Measurements from ENCODE around the gene ZRSR2.
A peak's percentile ranks its signal among the peaks of the same experiment; 100 is the strongest.

ZRSR2 gene

GRCh38 chrX:15849555-15849954, 59.3 kb downstream of the ZRSR2 start:
- DNase-seq (ENCODE audit: low read depth), result no peak
- TF ChIP-seq CTCF (IDR thresholded peaks at IDR 0.05; ENCODE audit: control insufficient read depth, extremely low read depth, insufficient read depth), result peak; percentile 27; the same call in 1 of the 2 replicates
- H3K4me3 ChIP-seq (ENCODE audit: low read depth, low read length), result no peak overlapping the region

- no peak for TF ChIP-seq CTCF (IDR thresholded peaks at IDR 0.05; ENCODE audit: control insufficient read depth, extremely low read depth, insufficient read depth)
- no peak for DNase-seq (ENCODE audit: low read depth)
Measured at GRCh38 chrX:15853586-15854079, 63.3 kb downstream of the ZRSR2 start.

GRCh38 chrX:15854080-15854655, 63.9 kb downstream of the ZRSR2 start:
- TF ChIP-seq CTCF (IDR thresholded peaks at IDR 0.05; ENCODE audit: control insufficient read depth, extremely low read depth, insufficient read depth), result peak; percentile 30
- no peak for DNase-seq (ENCODE audit: low read depth)
- peak overlapping the region; percentile 56 for H3K4me3 ChIP-seq (ENCODE audit: low read depth, low read length)

More at GRCh38 chrX:15853586-15854079, 63.3 kb downstream of the ZRSR2 start:
- H3K4me3 ChIP-seq (ENCODE audit: low read depth, low read length), result peak overlapping the region; percentile 56

GRCh38 chrX:15854712-15855567, 64.7 kb downstream of the ZRSR2 start, which contains the start of gene AP1S2:
AP1S2 (minus strand) TSS chrX:15854813; CDS start chrX:15852524, 2,289 bp downstream.
- H3K4me3 ChIP-seq (ENCODE audit: low read depth, low read length), result peak within 1 kb of the TSS; percentile 62
- peak; percentile 73 for DNase-seq (ENCODE audit: low read depth)
- no peak for TF ChIP-seq CTCF (IDR thresholded peaks at IDR 0.05; ENCODE audit: control insufficient read depth, extremely low read depth, insufficient read depth)

- TF ChIP-seq CTCF (IDR thresholded peaks at IDR 0.05; ENCODE audit: control insufficient read depth, extremely low read depth, insufficient read depth), result no peak
- peak overlapping the region; percentile 62 for H3K4me3 ChIP-seq (ENCODE audit: low read depth, low read length)
- no peak for DNase-seq (ENCODE audit: low read depth)
Measured at GRCh38 chrX:15855568-15856221, 65.4 kb downstream of the ZRSR2 start.

- no peak overlapping the region; the same call in 1 of the 2 replicates for H3K4me3 ChIP-seq (ENCODE audit: low read depth, low read length)
- no peak for DNase-seq (ENCODE audit: low read depth)
- no peak for TF ChIP-seq CTCF (IDR thresholded peaks at IDR 0.05; ENCODE audit: control insufficient read depth, extremely low read depth, insufficient read depth)
Measured at GRCh38 chrX:15856222-15856587, 65.9 kb downstream of the ZRSR2 start.

Data from LNCaP clone FGC (cell line).